Measurements from ENCODE around the gene SLC9A3.

The SLC9A3 gene

GRCh38 chr5:554284-554988, 30.2 kb upstream of the SLC9A3 start:
- DNase-seq (ENCODE audit: low spot score) = no peak

GRCh38 chr5:553874-554273, 29.6 kb upstream of the SLC9A3 start:
- no peak for DNase-seq (ENCODE audit: low spot score)

GRCh38 chr5:551406-551805, 27.2 kb upstream of the SLC9A3 start:
- DNase-seq (ENCODE audit: low spot score) = no peak

- no peak for DNase-seq (ENCODE audit: low spot score)
Observed at GRCh38 chr5:549229-549628, 25.0 kb upstream of the SLC9A3 start.

- DNase-seq (ENCODE audit: low spot score) = no peak
Observed at GRCh38 chr5:548256-548655, 24.0 kb upstream of the SLC9A3 start.

GRCh38 chr5:547086-547924, 23.1 kb upstream of the SLC9A3 start:
- DNase-seq (ENCODE audit: low spot score) = no peak

GRCh38 chr5:546376-546908, 22.2 kb upstream of the SLC9A3 start:
- no peak for DNase-seq (ENCODE audit: low spot score)

- no peak for DNase-seq (ENCODE audit: low spot score)
Observed at GRCh38 chr5:545641-546375, 21.6 kb upstream of the SLC9A3 start.

- no peak for DNase-seq (ENCODE audit: low spot score)
Observed at GRCh38 chr5:544675-545355, 20.6 kb upstream of the SLC9A3 start.

GRCh38 chr5:543755-544674, 19.8 kb upstream of the SLC9A3 start:
- no peak for DNase-seq (ENCODE audit: low spot score)

GRCh38 chr5:543351-543750, 19.1 kb upstream of the SLC9A3 start:
- DNase-seq (ENCODE audit: low spot score) = no peak

- no peak for DNase-seq (ENCODE audit: low spot score)
Observed at GRCh38 chr5:542319-543311, 18.4 kb upstream of the SLC9A3 start.

- no peak for DNase-seq (ENCODE audit: low spot score)
Observed at GRCh38 chr5:541539-542318, 17.5 kb upstream of the SLC9A3 start.

GRCh38 chr5:540906-541538, 16.8 kb upstream of the SLC9A3 start:
- no peak for DNase-seq (ENCODE audit: low spot score)

- DNase-seq (ENCODE audit: low spot score) = no peak
Observed at GRCh38 chr5:540071-540905, 16.0 kb upstream of the SLC9A3 start.

GRCh38 chr5:539469-540070, 15.3 kb upstream of the SLC9A3 start:
- DNase-seq (ENCODE audit: low spot score) = no peak
